SIG-M5 (cell line): ENCODE measurements around the gene NUDT22.

Experiments used
- DNase-seq: peaks from one replicate; lab custom pipeline; 2025; lab: John Stamatoyannopoulos, UW

NUDT22 gene

DNA sequence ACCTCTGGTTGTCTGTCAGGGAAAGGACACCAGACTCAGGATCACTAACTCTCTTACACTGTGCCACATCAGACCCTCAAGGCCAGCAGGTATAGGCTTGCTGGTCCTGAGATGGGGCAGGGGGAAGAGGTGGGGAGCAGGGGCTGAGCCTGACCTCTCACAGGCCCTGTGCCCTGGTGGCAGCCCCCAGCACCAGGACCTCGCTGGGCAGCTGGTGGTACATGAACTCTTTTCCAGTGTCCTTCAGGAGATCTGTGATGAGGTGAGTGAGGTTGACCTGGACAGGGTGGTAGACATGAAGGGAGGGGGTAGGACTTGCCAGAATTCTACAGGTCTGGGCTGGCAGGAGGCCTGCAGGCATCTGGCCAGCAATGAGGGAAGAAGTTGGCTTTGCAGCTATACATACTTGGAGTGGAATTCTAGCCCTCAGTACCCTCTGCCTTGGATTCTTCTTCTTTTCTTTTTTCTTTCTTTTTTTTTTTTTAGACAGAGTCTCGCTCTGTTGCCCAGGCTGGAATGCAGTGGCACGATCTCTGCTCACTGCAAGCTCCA is 1.4 kb downstream of the NUDT22 start:
- DNase-seq, result no peak

DNA sequence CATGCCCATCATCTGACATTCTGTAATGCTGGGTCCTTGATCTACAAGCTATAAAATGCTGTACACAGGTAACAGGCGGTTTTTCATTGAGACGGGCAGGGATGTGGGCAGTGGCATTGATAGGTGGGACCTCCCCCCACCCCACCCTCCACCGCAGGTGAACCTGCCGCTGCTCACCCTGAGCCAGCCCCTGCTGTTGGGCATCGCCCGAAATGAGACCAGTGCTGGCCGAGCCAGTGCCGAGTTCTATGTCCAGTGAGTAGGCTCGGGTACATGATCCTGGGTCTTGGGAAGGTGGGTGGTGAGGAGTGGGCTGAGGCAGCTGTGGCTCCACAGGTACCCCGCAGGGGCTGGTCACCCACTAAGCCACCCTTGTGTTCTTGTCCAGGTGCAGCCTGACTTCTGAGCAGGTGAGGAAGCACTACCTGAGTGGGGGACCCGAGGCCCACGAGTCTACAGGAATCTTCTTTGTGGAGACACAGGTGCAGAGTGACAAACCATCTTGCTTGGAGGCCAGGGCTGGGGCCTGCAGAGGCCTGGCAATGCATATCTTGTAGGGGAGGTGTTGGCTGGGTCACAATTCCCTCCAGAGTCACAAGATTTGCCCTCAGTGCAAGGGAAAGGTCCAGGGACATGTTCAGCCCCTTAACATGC is 3.1 kb downstream of the NUDT22 start:
- DNase-seq, result no peak

DNA sequence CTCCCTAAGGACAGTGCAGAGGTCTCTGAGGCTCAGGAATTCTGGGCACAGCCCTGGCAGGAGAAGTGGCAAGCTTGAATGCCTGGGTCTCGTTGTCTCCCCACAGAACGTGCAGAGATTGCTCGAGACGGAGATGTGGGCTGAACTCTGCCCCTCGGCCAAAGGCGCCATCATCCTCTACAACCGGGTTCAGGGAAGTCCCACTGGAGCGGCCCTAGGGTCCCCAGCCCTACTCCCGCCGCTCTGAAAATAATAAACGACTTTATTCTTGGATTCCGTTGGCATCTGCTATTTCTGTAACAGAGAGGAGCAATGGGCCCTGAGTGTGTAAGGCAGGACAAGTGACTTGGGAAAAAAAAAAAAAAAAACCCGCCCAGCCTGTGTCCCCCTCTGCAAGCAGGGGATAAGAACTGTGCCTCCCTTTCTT is 3.7 kb downstream of the NUDT22 start:
- no peak for DNase-seq

DNA sequence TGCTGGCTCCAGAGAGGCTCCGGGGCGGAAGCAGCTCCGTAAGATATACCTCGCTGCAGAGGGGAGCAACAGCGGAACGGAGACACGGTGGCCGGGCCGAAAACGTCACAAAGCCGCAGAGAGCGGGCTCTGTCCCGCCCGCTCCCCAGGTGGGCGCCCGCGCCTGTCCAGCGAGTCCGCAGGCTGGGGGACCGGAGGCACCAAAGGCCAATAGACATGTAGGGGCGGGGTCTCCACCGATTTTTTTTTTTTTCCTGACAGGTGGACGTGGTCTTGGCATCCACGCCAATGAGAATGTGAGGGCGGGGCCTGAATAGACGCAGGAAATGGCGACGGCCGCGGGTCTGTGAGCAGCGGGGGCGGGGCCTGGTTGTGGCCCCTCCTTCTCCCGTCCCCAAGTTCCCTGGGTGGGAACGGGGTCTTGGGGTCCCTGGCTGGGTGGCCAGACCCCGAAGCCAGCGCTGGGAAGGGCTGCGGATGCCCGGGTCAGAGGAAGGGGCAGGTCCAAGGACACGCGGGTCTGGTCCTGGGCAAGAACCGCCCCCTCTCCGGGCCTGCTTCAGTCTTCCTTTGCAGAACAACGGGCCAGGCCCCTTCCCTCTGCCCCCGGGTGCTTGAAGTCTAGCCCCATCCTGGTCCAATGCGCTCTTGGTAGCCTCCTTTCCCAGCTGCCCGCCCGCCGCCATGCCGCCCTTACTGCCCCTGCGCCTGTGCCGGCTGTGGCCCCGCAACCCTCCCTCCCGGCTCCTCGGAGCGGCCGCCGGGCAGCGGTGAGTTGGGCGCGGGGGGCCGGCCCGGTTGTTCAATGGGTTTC is 4.3 kb downstream of the NUDT22 start, which contains the start of gene DNAJC4:
DNAJC4 (plus strand) TSS at position 378 of the 814 bp plus-strand sequence; CDS start at position 685, 307 bp downstream.
- DNase-seq, result no peak

DNA sequence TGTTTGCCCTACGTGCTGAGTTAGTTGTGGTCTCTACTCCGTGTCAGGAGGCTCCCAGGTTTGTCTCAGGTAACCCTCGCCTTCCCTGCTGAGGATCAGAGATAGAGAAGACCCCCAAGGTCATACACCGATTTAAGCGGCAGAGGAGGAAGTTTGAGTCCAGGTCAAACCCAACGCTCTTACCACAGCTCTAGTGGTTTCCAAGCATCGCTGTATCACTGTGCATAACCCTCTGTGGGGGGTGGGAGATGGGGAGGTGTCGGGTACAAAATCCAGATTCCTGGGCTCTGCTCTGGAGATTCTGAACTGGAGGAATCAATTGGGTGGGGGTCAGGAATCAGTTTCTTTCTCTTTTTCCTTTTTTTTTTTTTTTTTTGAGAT is 4.9 kb downstream of the NUDT22 start:
- no peak for DNase-seq

DNA sequence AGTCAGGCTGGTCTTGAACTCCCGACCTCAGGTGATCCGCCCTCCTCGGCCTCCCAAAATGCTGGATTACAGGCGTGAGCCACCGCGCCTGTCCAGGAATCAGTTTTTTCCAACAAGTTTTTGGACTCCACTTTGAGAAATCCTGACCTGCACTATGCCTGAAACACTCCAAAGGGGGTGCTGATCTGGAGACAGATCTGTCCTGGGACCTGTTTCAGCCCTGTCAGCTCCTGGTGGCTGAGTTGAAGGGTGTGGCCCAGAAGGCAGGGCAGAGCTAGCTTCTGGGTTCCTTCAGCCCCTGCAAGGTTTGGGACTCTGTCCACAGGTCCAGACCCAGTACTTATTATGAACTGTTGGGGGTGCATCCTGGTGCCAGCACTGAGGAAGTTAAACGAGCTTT is 5.5 kb downstream of the NUDT22 start:
- DNase-seq, result no peak

DNA sequence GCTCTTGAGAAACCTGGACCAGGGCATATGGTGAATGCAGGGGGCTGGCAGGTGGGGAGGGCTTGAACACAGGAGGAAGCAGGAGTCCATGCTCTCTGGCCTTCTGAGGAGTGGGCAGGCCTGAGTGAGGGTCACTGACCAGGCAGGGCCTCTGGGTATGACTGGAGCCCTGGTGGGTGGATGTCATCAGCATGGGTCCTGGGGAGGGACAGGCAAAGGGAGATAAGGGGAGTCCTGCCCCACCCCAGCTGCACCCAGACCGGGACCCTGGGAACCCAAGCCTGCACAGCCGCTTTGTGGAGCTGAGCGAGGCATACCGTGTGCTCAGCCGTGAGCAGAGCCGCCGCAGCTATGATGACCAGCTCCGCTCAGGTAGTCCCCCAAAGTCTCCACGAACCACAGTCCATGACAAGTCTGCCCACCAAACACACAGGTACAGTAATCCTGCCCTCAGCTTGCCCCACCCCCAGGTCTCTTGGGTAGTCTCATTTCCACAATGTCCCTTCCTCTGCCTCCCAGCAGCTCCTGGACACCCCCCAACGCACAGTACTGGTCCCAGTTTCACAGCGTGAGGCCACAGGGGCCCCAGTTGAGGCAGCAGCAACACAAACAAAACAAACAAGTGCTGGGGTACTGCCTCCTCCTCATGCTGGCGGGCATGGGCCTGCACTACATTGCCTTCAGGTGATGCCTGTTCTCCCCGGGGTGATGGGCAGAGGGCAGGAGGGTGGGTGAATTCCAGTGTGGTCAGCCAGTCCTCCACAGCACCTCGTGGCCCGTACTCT is 6.3 kb downstream of the NUDT22 start:
- DNase-seq, result no peak

DNA sequence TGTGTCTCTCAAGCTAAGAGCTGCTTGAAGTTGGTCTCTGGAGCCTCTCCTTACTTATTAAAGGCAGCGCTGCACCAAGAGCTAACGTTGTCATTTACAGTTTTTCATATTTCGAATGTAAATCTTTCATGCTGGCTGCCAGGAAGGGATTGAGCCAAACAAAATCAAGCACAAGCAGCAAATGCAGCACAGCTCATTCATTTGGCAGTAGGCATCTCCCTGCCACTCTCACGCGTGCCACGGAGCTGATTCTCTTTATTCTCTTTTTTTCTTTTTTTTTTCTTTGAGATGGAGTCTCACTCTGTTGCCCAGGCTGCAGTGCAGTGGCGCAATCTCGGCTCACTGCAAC is 6.9 kb downstream of the NUDT22 start:
- no peak for DNase-seq

DNA sequence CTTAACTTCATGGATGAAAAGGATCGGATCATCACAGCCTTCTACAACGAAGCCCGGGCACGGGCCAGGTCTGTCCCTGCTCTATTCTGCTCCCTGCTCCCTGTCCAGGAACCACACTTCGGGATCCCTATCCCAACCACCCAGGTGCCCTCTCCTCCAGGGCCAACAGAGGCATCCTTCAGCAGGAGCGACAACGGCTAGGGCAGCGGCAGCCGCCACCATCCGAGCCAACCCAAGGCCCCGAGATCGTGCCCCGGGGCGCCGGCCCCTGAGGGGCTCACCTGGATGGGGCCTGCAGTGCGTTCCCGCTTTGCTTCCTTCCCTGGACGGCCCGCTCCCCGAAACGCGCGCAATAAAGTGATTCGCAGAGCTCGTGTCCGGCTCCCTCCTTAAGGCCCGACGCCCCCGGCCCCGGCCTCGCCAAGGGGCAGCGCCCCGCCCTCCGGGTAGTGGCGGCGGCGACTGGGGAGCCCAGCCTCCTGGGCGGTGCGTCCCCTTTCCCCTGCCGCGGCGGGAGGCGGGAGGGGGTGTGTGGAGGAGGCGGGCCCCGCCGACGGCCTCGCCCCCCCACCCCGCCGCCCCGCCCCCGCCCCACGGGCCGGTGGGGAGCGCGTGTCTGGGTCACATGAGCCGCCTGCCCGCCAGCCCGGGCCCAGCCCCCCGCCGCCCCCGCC is 8.0 kb downstream of the NUDT22 start, which contains the start of gene VEGFB:
VEGFB (plus strand) TSS at position 672 of the 674 bp plus-strand sequence. CDS start 250 bp downstream, outside the sequence.
- DNase-seq, result no peak

DNA sequence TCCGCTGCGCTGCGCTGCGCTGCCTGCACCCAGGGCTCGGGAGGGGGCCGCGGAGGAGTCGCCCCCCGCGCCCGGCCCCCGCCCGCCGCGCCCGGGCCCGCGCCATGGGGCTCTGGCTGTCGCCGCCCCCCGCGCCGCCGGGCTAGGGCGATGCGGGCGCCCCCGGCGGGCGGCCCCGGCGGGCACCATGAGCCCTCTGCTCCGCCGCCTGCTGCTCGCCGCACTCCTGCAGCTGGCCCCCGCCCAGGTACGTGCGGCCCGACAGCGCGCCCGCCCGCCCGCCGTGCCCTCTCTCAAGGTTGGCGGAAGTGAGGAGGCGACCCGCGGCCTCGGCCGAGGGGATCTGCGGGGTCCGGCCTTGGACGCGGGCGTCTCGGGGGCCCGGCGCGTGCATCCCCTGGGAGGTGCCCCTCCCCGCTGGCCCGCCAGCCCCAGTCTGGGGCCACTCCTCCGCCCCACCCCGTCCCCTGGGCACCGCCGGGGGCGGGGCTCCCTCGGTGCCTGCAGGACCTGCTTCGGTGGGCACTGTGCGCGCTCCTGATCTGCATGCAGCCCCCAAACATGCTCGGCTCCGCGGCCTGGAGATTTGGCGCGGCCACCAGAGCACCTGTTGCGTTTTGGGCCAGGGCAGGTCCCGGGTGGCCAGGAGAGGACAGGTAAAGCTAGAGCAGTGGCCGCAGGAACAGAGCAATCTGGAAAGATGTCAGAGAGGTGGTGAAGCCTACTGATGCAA is 8.7 kb downstream of the NUDT22 start:
- no peak for DNase-seq

DNA sequence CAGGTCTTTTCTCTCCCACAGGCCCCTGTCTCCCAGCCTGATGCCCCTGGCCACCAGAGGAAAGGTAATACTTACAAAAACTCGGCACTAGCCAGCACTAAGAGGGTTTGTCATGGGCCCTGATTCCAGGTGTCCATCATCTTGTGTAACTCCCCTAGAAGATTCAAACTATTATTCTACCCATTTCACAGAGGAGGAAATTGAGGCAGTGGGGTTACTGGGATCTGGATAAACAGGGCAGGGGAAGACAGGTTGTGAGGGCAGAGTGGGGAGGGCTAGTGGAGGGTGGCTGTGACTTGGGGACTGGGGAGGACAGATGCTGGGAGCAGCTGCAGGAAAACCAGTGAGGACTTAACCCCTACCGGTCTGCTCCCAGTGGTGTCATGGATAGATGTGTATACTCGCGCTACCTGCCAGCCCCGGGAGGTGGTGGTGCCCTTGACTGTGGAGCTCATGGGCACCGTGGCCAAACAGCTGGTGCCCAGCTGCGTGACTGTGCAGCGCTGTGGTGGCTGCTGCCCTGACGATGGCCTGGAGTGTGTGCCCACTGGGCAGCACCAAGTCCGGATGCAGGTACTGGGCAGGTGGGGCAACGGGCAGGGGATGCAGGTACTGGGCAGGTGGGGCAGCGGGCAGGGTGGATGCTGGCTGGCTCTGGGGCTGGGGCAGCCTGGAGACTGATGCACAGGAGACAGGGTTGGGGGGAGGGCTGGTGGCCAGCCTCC is 9.5 kb downstream of the NUDT22 start:
- DNase-seq, result no peak

DNA sequence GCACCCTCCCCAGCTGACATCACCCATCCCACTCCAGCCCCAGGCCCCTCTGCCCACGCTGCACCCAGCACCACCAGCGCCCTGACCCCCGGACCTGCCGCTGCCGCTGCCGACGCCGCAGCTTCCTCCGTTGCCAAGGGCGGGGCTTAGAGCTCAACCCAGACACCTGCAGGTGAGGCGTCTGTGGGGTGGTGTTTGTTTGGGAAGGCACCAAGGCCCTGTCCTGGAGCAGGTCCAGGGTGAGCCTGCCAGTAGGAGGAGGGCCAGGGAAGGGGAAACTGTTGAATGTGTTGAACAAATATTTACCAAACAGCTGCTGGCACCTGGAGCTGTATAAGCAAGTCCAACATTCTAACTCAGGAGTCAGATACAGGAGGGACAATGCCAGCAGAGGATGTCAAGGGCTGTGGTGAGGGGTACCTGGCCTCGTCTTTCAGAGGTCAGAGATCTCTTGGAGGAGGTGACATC is 11.4 kb downstream of the NUDT22 start:
- no peak for DNase-seq

DNA sequence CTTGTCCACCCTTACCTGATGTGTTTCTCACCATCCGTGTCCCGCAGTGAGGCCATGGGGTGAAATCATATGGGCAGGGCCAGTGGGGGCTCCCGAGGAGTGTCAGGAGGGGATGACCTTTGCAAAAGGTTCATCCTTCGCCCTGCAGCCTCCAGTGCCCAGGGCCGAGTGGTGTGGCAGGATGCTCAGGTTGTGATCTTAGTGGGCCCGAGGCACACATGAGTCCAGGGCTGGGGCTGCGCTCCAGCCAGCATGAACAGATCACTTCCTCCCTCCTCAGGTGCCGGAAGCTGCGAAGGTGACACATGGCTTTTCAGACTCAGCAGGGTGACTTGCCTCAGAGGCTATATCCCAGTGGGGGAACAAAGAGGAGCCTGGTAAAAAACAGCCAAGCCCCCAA is 12.0 kb downstream of the NUDT22 start:
- DNase-seq, result no peak

DNA sequence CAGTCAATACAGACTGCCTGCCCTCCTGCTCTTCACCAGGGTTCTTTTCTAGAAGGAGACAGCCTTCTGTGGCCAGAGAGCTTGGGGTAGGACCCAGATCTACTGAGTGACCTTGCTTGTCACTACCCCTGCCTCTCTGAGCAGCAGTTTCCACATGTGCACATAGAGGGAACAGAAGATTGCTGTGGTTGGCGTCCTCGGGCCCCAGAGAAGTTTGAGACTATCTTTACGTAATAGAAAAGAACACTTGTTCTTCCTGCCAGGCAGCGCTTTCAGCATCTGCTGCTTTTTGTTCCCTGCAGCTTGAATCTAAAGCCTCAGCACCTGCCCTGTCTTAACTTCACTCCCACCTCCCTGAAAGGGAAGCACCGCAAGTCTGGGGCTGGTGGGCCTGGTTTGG is 12.9 kb downstream of the NUDT22 start:
- DNase-seq, result no peak

DNA sequence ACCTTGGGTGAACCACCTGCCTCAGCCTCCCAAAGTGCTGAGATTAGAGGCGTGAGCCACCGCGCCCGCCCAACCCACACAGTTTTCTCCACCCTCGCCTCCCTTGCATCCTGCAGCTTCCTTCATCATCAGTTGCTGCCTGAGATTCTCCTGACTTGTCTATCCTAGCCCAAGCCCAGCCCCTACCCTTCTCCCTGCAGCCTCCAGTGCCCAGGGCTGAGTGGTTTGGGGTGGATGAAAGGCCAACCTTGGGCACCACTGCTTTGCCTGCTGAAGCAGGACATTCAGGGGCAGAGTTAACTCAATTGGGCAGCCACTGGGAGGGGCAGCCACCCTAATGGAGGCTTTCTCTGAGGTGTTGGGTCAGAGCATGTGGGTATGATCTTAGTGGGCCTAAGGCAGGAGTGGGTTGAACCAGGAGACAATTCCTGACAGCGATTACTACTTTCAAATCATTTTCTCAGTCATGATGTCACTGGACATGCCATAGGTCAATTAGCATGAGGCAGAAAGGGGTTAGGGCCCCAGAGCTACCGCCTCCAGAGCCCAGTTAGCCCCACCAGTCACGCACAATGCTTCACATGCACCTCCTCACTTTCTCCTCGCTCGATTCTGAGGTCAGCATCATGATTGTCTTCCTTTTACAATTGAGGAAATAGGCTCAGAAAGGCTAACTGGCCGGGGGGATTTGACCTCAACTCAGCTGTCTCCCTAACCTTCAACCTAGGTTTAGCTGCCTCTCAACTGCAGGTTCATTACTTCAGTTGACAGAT is 13.8 kb downstream of the NUDT22 start:
- DNase-seq, result peak; percentile 22

DNA sequence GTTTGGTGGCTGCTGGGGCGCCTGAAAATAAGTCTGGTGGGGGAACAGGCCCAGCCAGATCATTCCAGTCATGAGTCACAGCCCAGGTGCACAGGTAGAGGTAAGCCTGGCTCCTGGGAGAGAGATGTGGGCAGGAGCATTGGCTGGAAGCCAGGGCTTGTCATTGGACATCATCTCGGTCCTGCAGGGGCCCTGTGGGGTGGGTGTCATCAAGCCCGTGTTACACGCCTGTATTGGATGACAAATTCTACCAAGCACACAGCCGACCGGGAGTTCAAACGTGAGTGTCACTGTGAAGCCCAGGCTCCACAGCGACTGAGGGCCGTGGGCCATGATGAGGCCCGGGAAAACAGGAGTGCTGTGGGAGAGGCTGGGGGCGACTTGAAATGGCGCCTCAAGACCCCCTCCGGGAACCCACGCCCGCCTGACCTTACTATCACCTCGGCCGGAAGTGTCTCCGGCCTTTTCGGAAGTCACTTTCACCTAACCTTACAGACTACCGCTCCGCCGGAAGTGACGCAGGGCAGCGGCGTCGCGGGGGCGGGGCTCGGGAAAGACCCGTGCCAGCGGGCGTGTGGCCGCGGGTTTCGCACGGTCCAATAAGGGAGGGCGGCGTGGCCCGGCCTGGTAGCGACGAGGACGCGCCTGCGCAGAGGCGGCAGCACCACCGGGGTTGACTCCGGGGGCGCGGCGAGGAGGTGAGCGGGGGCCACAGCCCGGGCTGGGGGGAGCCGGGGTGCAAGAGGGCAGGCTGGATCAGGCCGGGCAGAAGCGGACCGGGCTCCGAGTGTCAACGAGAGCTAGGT is 14.6 kb downstream of the NUDT22 start, which contains the start of gene FKBP2:
FKBP2 (plus strand) TSS at position 661 of the 806 bp plus-strand sequence. CDS start 1,293 bp downstream, outside the sequence.
- peak; percentile 44 for DNase-seq

DNA sequence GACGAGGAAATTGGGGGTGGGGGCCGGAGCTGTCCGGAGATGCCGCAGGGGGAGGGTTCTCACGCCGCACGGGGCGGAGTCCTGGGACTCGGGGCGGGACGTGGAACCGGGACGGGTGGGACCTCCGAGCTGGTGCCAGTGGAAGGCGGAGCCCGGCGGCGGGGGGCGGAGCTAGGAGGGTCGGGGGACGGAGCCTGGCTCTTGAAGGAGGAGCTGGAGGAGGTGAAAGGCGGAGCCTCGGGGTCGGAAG is 15.1 kb downstream of the NUDT22 start:
- no peak for DNase-seq

DNA sequence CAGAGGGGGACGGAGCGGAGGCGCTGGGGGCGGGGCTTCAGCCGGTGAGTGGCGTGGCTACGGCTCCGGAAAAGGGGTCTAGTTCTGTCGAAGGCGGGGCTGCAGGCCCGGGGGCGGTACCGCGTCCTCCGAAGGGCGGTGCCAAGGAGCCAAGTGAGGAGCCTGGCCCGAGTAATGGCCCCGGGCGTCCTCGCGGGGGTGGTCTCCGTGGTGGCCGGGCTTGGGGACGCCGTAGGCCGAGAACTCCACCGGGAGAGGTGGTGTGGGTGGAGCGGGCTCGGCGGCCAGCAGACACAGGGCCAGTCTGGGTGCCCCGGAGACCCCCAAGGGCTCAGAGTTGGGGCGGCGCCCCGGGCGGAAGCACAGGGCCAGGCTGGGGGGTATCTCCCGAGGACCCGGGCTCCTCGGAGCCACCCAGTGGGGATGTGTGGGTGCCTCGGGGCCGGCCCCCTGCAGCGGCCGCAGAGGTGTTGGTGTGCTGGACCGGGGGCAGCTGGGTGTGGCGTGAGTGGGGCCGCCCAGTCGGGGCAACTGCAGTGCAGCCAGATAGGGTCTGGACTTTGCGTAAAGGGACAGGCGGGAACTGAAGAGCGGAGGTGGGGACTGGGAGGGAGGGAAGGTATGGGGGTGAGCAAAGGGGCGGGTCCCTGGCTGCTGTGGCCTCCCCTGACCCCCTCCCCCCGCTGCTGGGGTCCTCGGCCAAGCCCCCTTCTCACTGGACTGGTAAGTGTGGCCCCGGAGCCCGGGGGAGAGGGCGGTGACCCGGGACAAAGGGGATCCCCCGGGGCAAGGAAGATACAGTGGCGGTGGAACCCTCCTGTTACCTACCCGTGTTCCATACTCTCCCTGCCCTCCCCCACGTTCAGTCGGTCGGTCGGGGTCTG is 15.7 kb downstream of the NUDT22 start:
- DNase-seq, result peak; percentile 59
